ENCODE data around the gene UMOD.

The UMOD gene

DNA sequence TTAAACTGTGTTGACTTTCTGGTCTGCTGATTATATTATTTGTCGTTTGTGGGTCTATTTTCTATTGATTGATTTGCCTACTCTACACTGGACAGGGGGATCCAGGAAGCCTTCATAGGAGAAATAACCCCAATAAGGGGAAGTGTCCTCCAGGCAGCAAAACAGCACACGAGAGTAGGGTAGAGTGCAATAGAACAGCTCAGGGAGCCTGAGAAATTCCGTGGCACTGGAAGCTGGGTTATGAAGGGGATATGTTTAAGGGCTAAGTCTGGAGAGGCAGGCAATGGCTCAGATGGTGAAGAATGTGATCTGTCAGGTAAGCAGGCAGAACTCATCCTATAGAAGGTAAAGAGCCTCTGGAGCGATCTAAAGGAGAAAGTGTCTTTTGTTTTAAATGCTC lies 46.1 kb downstream of the UMOD start:
- H2AFZ ChIP-seq (ENCODE audit: insufficient read depth, low read length, poor library complexity), result no peak overlapping the region
- no peak overlapping the region for H4K8ac ChIP-seq (ENCODE audit: low read depth, low read length)
- WGBS (ENCODE audit: extremely low coverage, insufficient coverage, insufficient read length), result no CpG with 5 or more reads among the region's 4 CpGs
- H3K4ac ChIP-seq (ENCODE audit: low read depth, low read length), result no peak overlapping the region
- no peaks in the 10 kb centered on the region for H3K79me1 ChIP-seq (ENCODE audit: low read length)
- no peak overlapping the region for H3K14ac ChIP-seq (ENCODE audit: low read length)
- H3K27ac ChIP-seq (ENCODE audit: low read depth, low read length), result no peak overlapping the region
- no peaks in the 10 kb centered on the region for H3K27me3 ChIP-seq (ENCODE audit: insufficient read depth, low read length)
- no peak overlapping the region for H2BK12ac ChIP-seq (ENCODE audit: low read length)
- no peak overlapping the region for H4K91ac ChIP-seq (ENCODE audit: low read depth, low read length)
- no peak overlapping the region for H3K9ac ChIP-seq (ENCODE audit: low read length)
- no peaks in the 10 kb centered on the region for H3K79me2 ChIP-seq (ENCODE audit: control insufficient read depth, insufficient read depth, low read length, poor library complexity)
- H2BK5ac ChIP-seq (ENCODE audit: low read depth, low read length, poor library complexity), result no peak overlapping the region
- no peak overlapping the region for H3K4me2 ChIP-seq (ENCODE audit: low read length)
- H3K4me3 ChIP-seq (ENCODE audit: low read depth, low read length), result no peak overlapping the region
- no peak overlapping the region for H2BK120ac ChIP-seq (ENCODE audit: insufficient read depth, low read length, poor library complexity)
- H2AK5ac ChIP-seq (ENCODE audit: low read length), result no peak overlapping the region
- H3K18ac ChIP-seq (ENCODE audit: low read length), result no peak overlapping the region
- no peak overlapping the region for H4K12ac ChIP-seq (ENCODE audit: low read depth, low read length)
- H3K36me3 ChIP-seq (ENCODE audit: control insufficient read depth in 1 of 2, insufficient read depth in 2 of 2, low read length in 2 of 2), result no peaks in the 10 kb centered on the region
- H3K9me3 ChIP-seq (ENCODE audit: insufficient read depth, low read depth, low read length), result no peaks in the 10 kb centered on the region
- H3K23ac ChIP-seq (ENCODE audit: low read length), result no peak overlapping the region
- no peak for DNase-seq
- no peaks in the 10 kb centered on the region for H3K4me1 ChIP-seq (ENCODE audit: control insufficient read depth in 1 of 2, insufficient read depth in 2 of 2, low read length in 2 of 2)

DNA sequence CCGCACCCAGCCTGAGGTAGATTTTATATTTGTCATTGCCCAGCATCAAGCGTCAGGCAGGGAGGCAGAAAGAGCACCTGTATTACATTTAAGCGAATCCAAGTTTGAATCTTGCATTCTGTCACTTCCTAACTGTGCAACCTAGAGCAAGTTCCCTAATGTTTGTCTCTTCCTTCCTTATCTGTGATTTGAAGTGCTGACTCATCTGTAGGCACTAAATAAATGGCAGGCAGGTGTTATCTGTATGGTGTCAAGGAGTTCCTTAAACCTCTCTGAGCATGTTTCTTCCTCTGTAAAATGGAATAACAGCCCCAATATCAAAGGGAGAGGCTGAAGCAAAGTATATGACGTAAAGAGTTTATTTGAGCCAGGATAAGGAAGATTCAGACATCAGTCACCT lies 49.5 kb downstream of the UMOD start:
- no peak overlapping the region for H4K8ac ChIP-seq (ENCODE audit: low read depth, low read length)

DNA sequence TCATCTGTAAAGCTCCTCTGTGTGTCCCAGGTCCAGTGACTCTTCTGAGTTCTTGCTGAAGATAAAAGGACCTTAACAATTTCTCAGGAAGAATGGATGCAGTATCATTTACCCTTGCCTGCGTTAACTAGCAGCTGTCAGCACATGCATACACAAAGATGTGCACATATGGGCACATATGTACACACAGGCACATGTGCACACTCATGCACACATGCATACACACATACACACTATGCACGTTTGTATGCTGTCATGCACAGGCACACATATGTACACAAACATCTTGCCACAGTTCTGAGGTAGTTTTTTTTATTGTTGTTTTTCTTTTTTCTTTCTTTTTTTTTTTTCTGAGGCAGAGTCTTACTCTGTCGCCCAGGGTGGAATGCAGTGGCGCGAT lies 50.1 kb downstream of the UMOD start:
- H3K14ac ChIP-seq (ENCODE audit: low read length), result no peak overlapping the region
- no peak overlapping the region for H4K91ac ChIP-seq (ENCODE audit: low read depth, low read length)
- H3K27me3 ChIP-seq (ENCODE audit: insufficient read depth, low read length), result no peaks in the 10 kb centered on the region
- H3K9ac ChIP-seq (ENCODE audit: low read length), result peak overlapping the region; percentile 77
- H4K8ac ChIP-seq (ENCODE audit: low read depth, low read length), result no peak overlapping the region
- H2AFZ ChIP-seq (ENCODE audit: insufficient read depth, low read length, poor library complexity), result no peak overlapping the region
- no peak overlapping the region for H3K4me2 ChIP-seq (ENCODE audit: low read length)
- no peak overlapping the region for H3K4me3 ChIP-seq (ENCODE audit: low read depth, low read length)
- DNase-seq, result no peak
- no peak overlapping the region for H2BK120ac ChIP-seq (ENCODE audit: insufficient read depth, low read length, poor library complexity)
- H3K18ac ChIP-seq (ENCODE audit: low read length), result no peak overlapping the region
- H3K36me3 ChIP-seq (ENCODE audit: control insufficient read depth in 1 of 2, insufficient read depth in 2 of 2, low read length in 2 of 2), result no peaks in the 10 kb centered on the region
- no CpG with 5 or more reads among the region's 5 CpGs for WGBS (ENCODE audit: extremely low coverage, insufficient coverage, insufficient read length)
- no peak overlapping the region for H3K27ac ChIP-seq (ENCODE audit: low read depth, low read length)
- no peak overlapping the region for H2AK5ac ChIP-seq (ENCODE audit: low read length)
- H3K79me1 ChIP-seq (ENCODE audit: low read length), result no peaks in the 10 kb centered on the region
- H3K9me3 ChIP-seq (ENCODE audit: insufficient read depth, low read depth, low read length), result no peaks in the 10 kb centered on the region
- no peak overlapping the region for H4K12ac ChIP-seq (ENCODE audit: low read depth, low read length)
- H2BK12ac ChIP-seq (ENCODE audit: low read length), result no peak overlapping the region
- no peaks in the 10 kb centered on the region for H3K79me2 ChIP-seq (ENCODE audit: control insufficient read depth, insufficient read depth, low read length, poor library complexity)
- no peak overlapping the region for H2BK5ac ChIP-seq (ENCODE audit: low read depth, low read length, poor library complexity)
- H3K23ac ChIP-seq (ENCODE audit: low read length), result peak overlapping the region; percentile 93
- no peaks in the 10 kb centered on the region for H3K4me1 ChIP-seq (ENCODE audit: control insufficient read depth in 1 of 2, insufficient read depth in 2 of 2, low read length in 2 of 2)
- H3K4ac ChIP-seq (ENCODE audit: low read depth, low read length), result no peak overlapping the region

More for the DNA sequence above, 49.5 kb downstream of the UMOD start:
- Histone ChIP-seq H2AFZ (ENCODE audit: insufficient read depth, low read length, poor library complexity) (no peak overlapping the region), H3K23ac (ENCODE audit: low read length) (no peak overlapping the region), H3K18ac (ENCODE audit: low read length) (no peak overlapping the region), H3K27ac (ENCODE audit: low read depth, low read length) (no peak overlapping the region), H3K9me3 (ENCODE audit: insufficient read depth, low read depth, low read length) (no peaks in the 10 kb centered on the region), H3K9ac (ENCODE audit: low read length) (no peak overlapping the region), H4K91ac (ENCODE audit: low read depth, low read length) (no peak overlapping the region), H3K4ac (ENCODE audit: low read depth, low read length) (no peak overlapping the region), H3K36me3 (ENCODE audit: control insufficient read depth in 1 of 2, insufficient read depth in 2 of 2, low read length in 2 of 2) (no peaks in the 10 kb centered on the region), H2BK12ac (ENCODE audit: low read length) (no peak overlapping the region), H3K4me1 (ENCODE audit: control insufficient read depth in 1 of 2, insufficient read depth in 2 of 2, low read length in 2 of 2) (no peaks in the 10 kb centered on the region), H3K27me3 (ENCODE audit: insufficient read depth, low read length) (no peaks in the 10 kb centered on the region), H4K12ac (ENCODE audit: low read depth, low read length) (no peak overlapping the region), H3K4me2 (ENCODE audit: low read length) (no peak overlapping the region), H2BK5ac (ENCODE audit: low read depth, low read length, poor library complexity) (no peak overlapping the region), H3K4me3 (ENCODE audit: low read depth, low read length) (no peak overlapping the region), H2BK120ac (ENCODE audit: insufficient read depth, low read length, poor library complexity) (no peak overlapping the region), H2AK5ac (ENCODE audit: low read length) (no peak overlapping the region), H3K14ac (ENCODE audit: low read length) (no peak overlapping the region), H3K79me1 (ENCODE audit: low read length) (no peaks in the 10 kb centered on the region), H3K79me2 (ENCODE audit: control insufficient read depth, insufficient read depth, low read length, poor library complexity) (no peaks in the 10 kb centered on the region)
- DNase-seq, result no peak
- no CpG with 5 or more reads among the region's 4 CpGs for WGBS (ENCODE audit: extremely low coverage, insufficient coverage, insufficient read length)

DNA sequence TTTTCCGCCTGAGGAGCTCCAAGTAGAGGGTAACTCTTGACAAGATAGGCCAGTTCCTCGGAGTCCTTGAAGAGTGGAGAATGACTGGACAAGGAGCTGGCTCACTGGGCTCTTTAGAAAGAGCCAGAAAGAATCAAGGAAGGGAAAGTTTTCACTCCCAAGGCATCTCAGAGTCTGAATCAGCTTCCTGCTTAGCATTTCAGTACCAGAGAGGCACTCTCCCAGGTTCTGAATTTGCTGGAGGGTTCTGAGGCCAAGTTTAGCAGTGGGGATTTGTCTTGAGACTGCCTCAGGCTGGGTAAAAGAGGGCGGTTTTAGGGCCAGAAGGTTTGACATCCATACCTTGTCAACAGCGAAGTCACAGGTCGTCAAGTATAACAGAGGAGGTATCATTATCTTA lies 50.7 kb downstream of the UMOD start:
- H3K4ac ChIP-seq (ENCODE audit: low read depth, low read length), result no peak overlapping the region
- no peak overlapping the region for H4K8ac ChIP-seq (ENCODE audit: low read depth, low read length)
- no peak overlapping the region for H3K14ac ChIP-seq (ENCODE audit: low read length)
- no peak overlapping the region for H3K18ac ChIP-seq (ENCODE audit: low read length)
- no peaks in the 10 kb centered on the region for H3K9me3 ChIP-seq (ENCODE audit: insufficient read depth, low read depth, low read length)
- H3K9ac ChIP-seq (ENCODE audit: low read length), result no peak overlapping the region
- no peak overlapping the region for H2BK5ac ChIP-seq (ENCODE audit: low read depth, low read length, poor library complexity)
- H3K27ac ChIP-seq (ENCODE audit: low read depth, low read length), result no peak overlapping the region
- H3K36me3 ChIP-seq (ENCODE audit: control insufficient read depth in 1 of 2, insufficient read depth in 2 of 2, low read length in 2 of 2), result no peaks in the 10 kb centered on the region
- no CpG with 5 or more reads among the region's 5 CpGs for WGBS (ENCODE audit: extremely low coverage, insufficient coverage, insufficient read length)
- no peak overlapping the region for H3K4me3 ChIP-seq (ENCODE audit: low read depth, low read length)
- H2AFZ ChIP-seq (ENCODE audit: insufficient read depth, low read length, poor library complexity), result no peak overlapping the region
- no peak for DNase-seq
- H4K91ac ChIP-seq (ENCODE audit: low read depth, low read length), result no peak overlapping the region
- no peak overlapping the region for H2BK12ac ChIP-seq (ENCODE audit: low read length)
- H2AK5ac ChIP-seq (ENCODE audit: low read length), result no peak overlapping the region
- H3K4me2 ChIP-seq (ENCODE audit: low read length), result no peak overlapping the region
- no peaks in the 10 kb centered on the region for H3K27me3 ChIP-seq (ENCODE audit: insufficient read depth, low read length)
- no peaks in the 10 kb centered on the region for H3K4me1 ChIP-seq (ENCODE audit: control insufficient read depth in 1 of 2, insufficient read depth in 2 of 2, low read length in 2 of 2)
- no peak overlapping the region for H4K12ac ChIP-seq (ENCODE audit: low read depth, low read length)
- H3K79me2 ChIP-seq (ENCODE audit: control insufficient read depth, insufficient read depth, low read length, poor library complexity), result no peaks in the 10 kb centered on the region
- H2BK120ac ChIP-seq (ENCODE audit: insufficient read depth, low read length, poor library complexity), result no peak overlapping the region
- H3K23ac ChIP-seq (ENCODE audit: low read length), result no peak overlapping the region
- H3K79me1 ChIP-seq (ENCODE audit: low read length), result no peaks in the 10 kb centered on the region

Measured in trophoblast cell (in vitro differentiated cells and primary cell).